ENCODE measurements around the gene RFFL. TPM values are rescaled to one million over a fixed set of nuclear protein-coding genes. Genes with fewer than 3 reads are reported as not detected.

Gene RFFL
- total RNA-seq, 1 experiment from 2014 or later = 29.2 TPM

DNA sequence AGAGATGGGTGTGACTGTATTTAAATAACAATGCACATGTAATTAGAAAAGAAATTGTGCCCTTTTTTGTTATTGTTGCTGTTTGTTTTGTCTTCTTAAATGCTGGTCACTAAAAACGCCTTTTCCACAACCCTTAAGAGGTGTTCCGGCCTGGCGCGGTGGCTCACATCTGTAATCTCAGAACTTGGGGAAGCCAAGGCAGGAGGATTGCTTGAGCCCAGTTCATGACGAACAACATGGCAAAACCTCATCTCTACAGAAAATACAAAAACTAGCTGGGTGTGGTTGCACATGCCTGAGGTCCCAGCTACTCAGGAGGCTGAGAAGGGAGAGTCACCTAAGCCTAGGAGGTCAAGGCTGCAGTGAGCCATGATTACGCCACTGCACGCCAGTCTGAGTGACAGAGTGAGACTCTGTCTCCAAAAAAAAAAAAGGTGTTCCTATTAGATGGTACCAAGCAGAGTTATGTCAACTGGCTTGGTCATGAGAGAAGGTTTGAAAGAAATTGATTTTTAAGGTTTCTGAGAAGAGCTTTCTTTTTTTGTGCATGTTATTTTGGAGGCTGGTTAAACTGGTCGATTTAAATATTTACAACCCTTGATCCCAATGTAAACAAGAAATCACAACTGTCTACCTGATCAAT is 23.5 kb upstream of the RFFL start:
- H3K4me1 Mint-ChIP-seq (ENCODE audit: low read depth, unreplicated experiment) = peaks cover 39% of the 10 kb centered on the region
- H3K9me3 Mint-ChIP-seq (ENCODE audit: low read depth, unreplicated experiment) = no peaks in the 10 kb centered on the region
- intact Hi-C loops (cut with micrococcal nuclease; ENCODE audit: unreplicated experiment) = loop anchor here (2.0 to 5.0 kb wide), 2 partner anchors 40 to 70 kb away; no protein-coding TSS in a partner anchor
- peaks cover 61% of the 10 kb centered on the region for H3K36me3 Mint-ChIP-seq (ENCODE audit: insufficient read depth, unreplicated experiment)
- peak overlapping the region; percentile 90 for H3K27ac Mint-ChIP-seq (ENCODE audit: unreplicated experiment)
- CTCF ChIA-PET = interaction anchor here (0.6 to 1.9 kb wide), 3 partner anchors 68 to 1110 kb away, joined by 3 to 7 read pairs (median 5); no protein-coding TSS in a partner anchor
- peak; percentile 30 for DNase-seq
- TF ChIP-seq, protein P1, sequence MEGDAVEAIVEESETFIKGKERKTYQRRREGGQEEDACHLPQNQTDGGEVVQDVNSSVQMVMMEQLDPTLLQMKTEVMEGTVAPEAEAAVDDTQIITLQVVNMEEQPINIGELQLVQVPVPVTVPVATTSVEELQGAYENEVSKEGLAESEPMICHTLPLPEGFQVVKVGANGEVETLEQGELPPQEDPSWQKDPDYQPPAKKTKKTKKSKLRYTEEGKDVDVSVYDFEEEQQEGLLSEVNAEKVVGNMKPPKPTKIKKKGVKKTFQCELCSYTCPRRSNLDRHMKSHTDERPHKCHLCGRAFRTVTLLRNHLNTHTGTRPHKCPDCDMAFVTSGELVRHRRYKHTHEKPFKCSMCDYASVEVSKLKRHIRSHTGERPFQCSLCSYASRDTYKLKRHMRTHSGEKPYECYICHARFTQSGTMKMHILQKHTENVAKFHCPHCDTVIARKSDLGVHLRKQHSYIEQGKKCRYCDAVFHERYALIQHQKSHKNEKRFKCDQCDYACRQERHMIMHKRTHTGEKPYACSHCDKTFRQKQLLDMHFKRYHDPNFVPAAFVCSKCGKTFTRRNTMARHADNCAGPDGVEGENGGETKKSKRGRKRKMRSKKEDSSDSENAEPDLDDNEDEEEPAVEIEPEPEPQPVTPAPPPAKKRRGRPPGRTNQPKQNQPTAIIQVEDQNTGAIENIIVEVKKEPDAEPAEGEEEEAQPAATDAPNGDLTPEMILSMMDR (IDR thresholded peaks at IDR 0.05; ENCODE audit: unreplicated experiment) = no peak
- BruUV-seq (replicated peaks) = TSS peak; percentile 31
- no peaks in the 10 kb centered on the region for H3K27me3 Mint-ChIP-seq (ENCODE audit: unreplicated experiment)
- H3K4me3 Mint-ChIP-seq (ENCODE audit: low read depth, unreplicated experiment) = peak overlapping the region; percentile 93

DNA sequence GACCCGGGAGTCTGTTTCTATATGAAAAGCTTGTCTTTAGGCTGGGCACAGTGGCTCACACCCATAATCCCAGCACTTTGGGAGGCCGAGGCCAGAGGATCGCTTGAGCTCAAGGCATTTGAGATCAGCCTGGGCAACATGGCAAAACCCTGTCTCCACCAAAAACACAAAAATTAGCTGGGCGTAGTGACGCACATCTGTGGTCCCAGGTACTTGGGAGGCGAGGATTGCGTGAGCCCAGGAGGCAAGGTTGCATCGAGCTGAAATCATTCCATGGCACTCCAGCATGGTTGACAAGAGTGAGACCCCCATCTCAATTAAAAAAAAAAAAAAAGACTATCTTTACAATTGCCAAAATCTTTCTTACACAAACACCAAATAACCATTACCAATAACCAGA is 22.7 kb upstream of the RFFL start:
- intact Hi-C loops (cut with micrococcal nuclease; ENCODE audit: unreplicated experiment) = loop anchor here (2.0 to 5.0 kb wide), 2 partner anchors 39 to 69 kb away; no protein-coding TSS in a partner anchor
- TF ChIP-seq, protein P1 (IDR thresholded peaks at IDR 0.05; ENCODE audit: unreplicated experiment) = no peak
- BruUV-seq (replicated peaks) = no TSS peak
- Mint-ChIP-seq H3K9me3 (ENCODE audit: low read depth, unreplicated experiment) (no peaks in the 10 kb centered on the region), H3K36me3 (ENCODE audit: insufficient read depth, unreplicated experiment) (peaks cover 61% of the 10 kb centered on the region), H3K27me3 (ENCODE audit: unreplicated experiment) (no peaks in the 10 kb centered on the region), H3K4me1 (ENCODE audit: low read depth, unreplicated experiment) (peaks cover 48% of the 10 kb centered on the region), H3K4me3 (ENCODE audit: low read depth, unreplicated experiment) (peak overlapping the region; percentile 93), H3K27ac (ENCODE audit: unreplicated experiment) (peak overlapping the region; percentile 90)
- DNase-seq = no peak
- CTCF ChIA-PET = interaction anchor here (1.0 kb wide), 1 partner anchor 106 kb away, joined by 3 read pairs; the partner anchor contains the start of gene LIG3

DNA sequence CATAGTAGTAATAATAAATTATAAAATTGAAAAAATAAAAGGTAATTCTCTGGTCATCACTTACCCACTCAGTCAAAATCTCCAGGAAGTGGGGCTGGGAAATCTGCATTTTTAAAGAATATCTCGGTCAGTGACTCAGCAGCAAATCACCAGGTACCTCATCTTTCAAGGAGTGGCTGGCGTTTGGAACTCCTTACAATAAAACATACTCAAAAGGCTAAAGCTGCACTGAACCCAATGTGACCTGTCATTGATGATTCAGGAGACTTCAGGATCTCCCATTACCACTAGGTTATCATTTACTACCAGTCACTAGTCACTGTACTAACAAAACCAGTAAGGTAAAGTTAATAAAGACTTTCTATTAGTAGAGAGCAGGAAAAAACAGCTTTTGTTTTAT is 21.5 kb upstream of the RFFL start:
- DNase-seq = peak; percentile 61
- Mint-ChIP-seq H3K4me1 (ENCODE audit: low read depth, unreplicated experiment) (peaks cover 59% of the 10 kb centered on the region), H3K27me3 (ENCODE audit: unreplicated experiment) (no peaks in the 10 kb centered on the region), H3K27ac (ENCODE audit: unreplicated experiment) (peak overlapping the region; percentile 90), H3K9me3 (ENCODE audit: low read depth, unreplicated experiment) (no peaks in the 10 kb centered on the region), H3K4me3 (ENCODE audit: low read depth, unreplicated experiment) (peak overlapping the region; percentile 93), H3K36me3 (ENCODE audit: insufficient read depth, unreplicated experiment) (peaks cover 61% of the 10 kb centered on the region)
- intact Hi-C loops (cut with micrococcal nuclease; ENCODE audit: unreplicated experiment) = loop anchor here (5.0 kb wide), 1 partner anchor 68 kb away; no protein-coding TSS in a partner anchor
- CTCF ChIA-PET = interaction anchor here (0.5 to 0.6 kb wide), 2 partner anchors 20 to 454 kb away, joined by 5 read pairs; no protein-coding TSS in a partner anchor
- TF ChIP-seq, protein P1 (IDR thresholded peaks at IDR 0.05; ENCODE audit: unreplicated experiment) = no peak
- no TSS peak for BruUV-seq (replicated peaks)

DNA sequence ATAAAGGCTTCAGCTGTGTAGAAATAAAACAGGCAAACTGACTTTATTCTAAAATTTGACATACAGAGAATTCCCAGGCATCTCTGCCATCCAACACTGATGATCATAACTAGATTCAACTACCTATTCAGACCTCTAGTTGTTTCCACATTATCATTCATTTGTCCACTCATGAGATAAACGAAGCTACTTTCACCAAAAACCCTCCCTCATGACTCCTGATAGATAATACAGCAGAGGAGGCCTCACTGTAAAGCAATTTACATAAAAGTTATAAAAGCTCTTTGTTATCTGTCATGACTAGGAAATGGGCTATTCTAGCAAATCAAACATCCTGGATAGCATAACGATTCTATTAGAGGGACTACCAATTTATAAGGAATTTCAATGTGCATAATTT is 19.6 kb upstream of the RFFL start:
- TF ChIP-seq, protein P1 (IDR thresholded peaks at IDR 0.05; ENCODE audit: unreplicated experiment) = no peak
- no TSS peak for BruUV-seq (replicated peaks)
- no peak for DNase-seq
- Mint-ChIP-seq H3K4me3 (ENCODE audit: low read depth, unreplicated experiment) (peak overlapping the region; percentile 26), H3K27ac (ENCODE audit: unreplicated experiment) (peak overlapping the region; percentile 60), H3K9me3 (ENCODE audit: low read depth, unreplicated experiment) (no peaks in the 10 kb centered on the region), H3K27me3 (ENCODE audit: unreplicated experiment) (no peaks in the 10 kb centered on the region), H3K4me1 (ENCODE audit: low read depth, unreplicated experiment) (peaks cover 67% of the 10 kb centered on the region), H3K36me3 (ENCODE audit: insufficient read depth, unreplicated experiment) (peaks cover 47% of the 10 kb centered on the region)
- CTCF ChIA-PET = interaction anchor here (0.6 kb wide), 1 partner anchor 18 kb away, joined by 3 read pairs; no protein-coding TSS in a partner anchor
- intact Hi-C loops (cut with micrococcal nuclease; ENCODE audit: unreplicated experiment) = no loop called here

All from Calu3 (cell line).